Ureter (tissue), 1 donor: ENCODE data around the gene PDE1A. TPM values are rescaled to one million over a fixed set of nuclear protein-coding genes. Genes with fewer than 3 reads are reported as not detected.
"Not testable (repeated sequence)": the region's sequence is repeated elsewhere in the genome, so short reads cannot be mapped to it uniquely, and the experiment has no call there.

ENCODE experiments used
- DNase-seq: peaks from one replicate; pipeline ENCODE4 v3.0.0-alpha.2; 2020; ENCODE audit warnings: low spot score
- total RNA-seq: library from RNA; stranded (reverse); gene quantifications from one replicate; pipeline ENCODE4 v1.2.4, GENCODE V29; 2023
- donor health status: DM: yes; HTN: yes; CAD: no.

Gene PDE1A
- total RNA-seq, 1 donor from 2014 or later = 9.7 TPM

- DNase-seq = no peak
Observed at GRCh38 chr2:182406221-182406620, 20.6 kb downstream of the PDE1A start.

GRCh38 chr2:182404975-182405561, 21.8 kb downstream of the PDE1A start:
- DNase-seq = no peak

GRCh38 chr2:182404092-182404491, 22.7 kb downstream of the PDE1A start:
- DNase-seq = no peak

DNA sequence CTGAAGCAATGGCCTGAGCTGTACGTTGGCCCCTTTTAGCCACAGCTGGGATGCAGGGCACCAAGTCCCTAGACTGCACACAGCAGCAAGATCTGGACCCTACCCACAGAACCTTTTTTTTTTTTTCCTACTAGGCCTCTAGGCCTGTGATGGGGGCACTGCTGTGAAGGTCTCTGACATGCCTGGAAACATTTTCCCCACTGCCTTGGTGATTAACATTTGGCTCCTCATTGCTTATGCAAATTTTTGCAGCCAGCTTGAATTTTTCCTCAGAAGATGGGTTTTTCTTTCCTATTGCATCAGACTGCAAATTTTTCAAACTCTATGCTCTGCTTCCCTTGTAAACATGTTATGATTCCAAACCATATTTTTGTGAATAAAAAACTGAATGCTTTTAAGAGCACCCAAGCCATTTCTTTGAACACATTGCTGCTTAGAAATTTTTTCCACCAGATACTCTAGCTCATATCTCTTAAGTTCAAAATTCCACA, 33.5 kb downstream of the PDE1A start:
- DNase-seq = no peak

GRCh38 chr2:182391443-182391842, 35.4 kb downstream of the PDE1A start:
- DNase-seq = no peak

DNA sequence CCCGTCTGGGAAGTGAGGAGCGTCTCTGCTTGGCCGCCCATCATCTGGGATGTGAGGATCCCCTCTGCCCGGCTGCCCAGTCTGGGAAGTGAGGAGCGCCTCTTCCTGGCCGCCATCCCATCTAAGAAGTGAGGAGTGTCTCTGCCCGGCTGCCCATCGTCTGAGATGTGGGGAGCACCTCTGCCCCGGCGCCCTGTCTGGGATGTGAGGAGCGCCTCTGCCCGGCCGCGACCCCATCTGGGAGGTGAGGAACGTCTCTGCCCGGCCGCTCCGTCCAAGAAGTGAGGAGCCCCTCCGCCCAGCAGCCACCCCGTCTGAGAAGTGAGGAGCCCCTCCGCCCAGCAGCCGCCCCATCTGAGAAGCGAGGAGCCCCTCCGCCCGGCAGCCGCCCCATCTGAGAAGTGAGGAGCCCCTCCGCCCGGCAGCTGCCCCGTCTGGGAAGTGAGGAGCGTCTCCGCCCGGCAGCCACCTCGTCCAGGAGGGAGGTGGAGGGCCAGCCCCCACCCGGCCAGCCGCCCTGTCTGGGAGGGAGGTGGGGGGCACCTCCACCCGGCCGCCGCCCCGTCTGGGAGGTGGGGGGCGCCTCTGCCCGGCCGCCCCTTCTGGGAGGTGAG, 40.5 kb downstream of the PDE1A start:
- DNase-seq = not testable (repeated sequence)

DNA sequence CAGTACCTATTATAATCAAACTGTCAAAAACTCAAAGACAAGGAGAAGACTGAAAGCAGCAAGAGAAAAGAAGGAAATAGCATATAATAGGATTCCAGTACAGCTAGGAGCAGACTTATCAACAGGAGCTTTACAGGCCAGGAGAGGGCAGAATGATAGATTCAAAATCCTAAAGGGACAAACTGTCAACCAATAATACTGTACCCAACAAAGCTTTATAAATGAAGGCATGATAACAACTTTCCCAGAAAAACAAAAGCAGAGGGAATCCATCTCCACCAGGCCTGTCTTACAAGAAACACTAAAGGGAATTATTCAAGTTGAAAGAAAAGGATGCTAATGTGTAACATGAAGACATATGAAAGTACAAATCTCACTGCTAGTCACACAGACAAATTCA, 42.0 kb downstream of the PDE1A start:
- no peak for DNase-seq

GRCh38 chr2:182381225-182381624, 45.6 kb downstream of the PDE1A start:
- DNase-seq = no peak

- no peak for DNase-seq
Observed at GRCh38 chr2:182379241-182379640, 47.6 kb downstream of the PDE1A start.

- DNase-seq = no peak
Observed at GRCh38 chr2:182378759-182379158, 48.1 kb downstream of the PDE1A start.

DNA sequence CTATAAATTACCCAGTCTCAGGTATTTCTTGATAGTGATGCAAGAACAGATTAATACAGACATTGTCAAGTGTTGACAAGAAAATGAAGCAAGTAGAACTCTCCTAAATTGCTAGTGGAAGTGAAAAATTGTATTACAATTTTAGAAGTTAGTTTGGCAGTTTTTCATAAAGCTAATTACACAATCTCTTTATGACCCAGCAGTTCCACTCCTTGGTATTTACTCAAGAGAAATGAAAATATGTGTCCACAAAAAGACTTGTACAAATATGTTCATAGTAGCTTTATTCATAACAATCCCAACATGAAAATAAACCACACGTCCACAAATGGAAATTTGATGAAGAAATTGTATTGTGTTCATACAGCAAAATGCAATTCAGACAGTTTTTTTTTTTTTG, 49.4 kb downstream of the PDE1A start:
- DNase-seq = no peak

GRCh38 chr2:182375862-182376261, 51.0 kb downstream of the PDE1A start:
- no peak for DNase-seq

GRCh38 chr2:182372661-182373060, 54.2 kb downstream of the PDE1A start:
- DNase-seq = no peak

DNA sequence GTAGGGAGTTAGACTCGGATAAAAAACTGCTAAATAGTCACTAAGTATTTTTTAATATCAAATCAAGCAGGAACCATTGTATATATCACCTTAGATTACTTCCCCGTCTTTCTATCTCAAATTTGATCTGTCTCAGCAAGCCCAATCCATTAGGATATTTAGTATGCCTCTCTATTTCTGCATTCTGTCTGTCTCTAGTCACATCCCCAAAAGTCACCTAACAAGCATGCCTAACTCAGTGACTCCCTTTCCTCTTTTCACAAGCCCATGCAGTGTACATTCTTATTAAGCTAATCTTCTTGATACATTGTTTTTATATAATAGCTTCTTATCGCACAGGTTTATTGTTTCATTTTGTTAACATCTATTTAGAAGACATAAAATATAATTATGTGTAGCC, 57.8 kb downstream of the PDE1A start:
- no peak for DNase-seq

GRCh38 chr2:182368446-182368845, 58.4 kb downstream of the PDE1A start:
- no peak for DNase-seq

DNA sequence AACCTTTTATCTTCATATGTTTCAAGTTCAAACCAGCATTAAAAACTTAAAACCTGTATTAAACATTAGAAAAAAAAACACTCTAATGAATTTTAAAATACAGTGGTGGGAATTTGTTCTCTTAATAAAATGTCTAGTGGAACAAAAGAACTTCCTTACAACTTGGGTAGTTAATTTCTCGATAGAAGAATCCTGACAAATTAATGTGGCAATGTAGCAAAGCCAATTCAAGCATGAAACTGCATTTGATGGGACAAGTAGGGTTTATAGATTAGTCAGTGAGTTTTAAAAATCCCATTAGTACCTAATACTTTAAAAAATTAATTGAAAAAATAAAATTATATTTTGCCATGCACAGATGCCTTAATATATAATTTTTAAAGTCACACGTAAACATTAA, 59.4 kb downstream of the PDE1A start:
- no peak for DNase-seq

DNA sequence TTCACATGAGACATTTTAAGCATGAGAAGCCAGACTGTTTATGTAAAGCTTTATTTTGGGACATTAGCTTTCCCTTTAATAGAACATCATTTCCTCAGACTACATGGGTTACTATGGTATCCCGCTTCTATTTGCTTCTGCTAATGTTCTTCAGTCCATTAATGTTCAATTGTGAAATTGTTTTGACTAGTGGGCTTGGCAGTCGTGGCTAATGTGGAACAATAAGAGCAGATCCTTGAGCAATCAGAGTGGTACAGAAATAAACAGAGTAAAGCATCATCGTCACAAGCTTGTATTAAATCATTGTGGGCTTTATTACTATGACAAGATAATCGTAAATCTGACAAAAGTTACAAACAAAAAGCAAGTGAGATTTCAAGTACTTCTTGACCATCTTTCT, 60.2 kb downstream of the PDE1A start:
- no peak for DNase-seq

- DNase-seq = no peak
Observed at GRCh38 chr2:182365855-182366254, 61.0 kb downstream of the PDE1A start.

- DNase-seq = no peak
Observed at GRCh38 chr2:182361477-182361876, 65.4 kb downstream of the PDE1A start.

DNA sequence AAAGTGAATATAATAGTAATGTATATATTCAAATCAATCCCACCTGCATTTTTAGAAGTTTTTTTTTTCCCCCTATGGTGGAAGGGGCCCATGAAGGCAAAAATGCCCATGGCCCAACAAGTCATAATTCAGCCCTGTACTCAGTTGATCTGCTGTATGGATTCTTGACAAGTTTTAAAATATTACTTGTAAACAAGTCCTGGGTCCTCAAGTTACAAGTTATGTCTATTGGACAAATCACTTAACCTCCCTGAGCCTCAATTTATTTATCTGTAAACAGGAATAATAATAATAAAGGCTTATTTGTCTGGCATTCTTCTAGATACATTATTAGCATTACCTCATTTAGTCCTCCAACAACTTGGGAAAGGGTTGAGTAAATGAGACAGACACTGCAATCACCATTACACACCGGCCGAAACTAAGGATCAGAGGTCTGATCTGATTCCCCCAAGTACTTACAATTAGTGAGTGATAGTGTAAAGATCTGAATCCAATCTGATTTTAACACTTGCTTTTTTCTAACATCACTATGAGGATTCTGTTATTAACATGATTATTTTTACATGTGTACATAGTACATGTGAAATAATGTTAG, 66.1 kb downstream of the PDE1A start:
- no peak for DNase-seq

GRCh38 chr2:182359990-182360662, 66.7 kb downstream of the PDE1A start:
- DNase-seq = no peak

GRCh38 chr2:182359027-182359989, 67.5 kb downstream of the PDE1A start:
- no peak for DNase-seq
